ENCODE data around the gene XIRP1.
A peak's percentile ranks its signal among the peaks of the same experiment; 100 is the strongest.

The XIRP1 gene

DNA sequence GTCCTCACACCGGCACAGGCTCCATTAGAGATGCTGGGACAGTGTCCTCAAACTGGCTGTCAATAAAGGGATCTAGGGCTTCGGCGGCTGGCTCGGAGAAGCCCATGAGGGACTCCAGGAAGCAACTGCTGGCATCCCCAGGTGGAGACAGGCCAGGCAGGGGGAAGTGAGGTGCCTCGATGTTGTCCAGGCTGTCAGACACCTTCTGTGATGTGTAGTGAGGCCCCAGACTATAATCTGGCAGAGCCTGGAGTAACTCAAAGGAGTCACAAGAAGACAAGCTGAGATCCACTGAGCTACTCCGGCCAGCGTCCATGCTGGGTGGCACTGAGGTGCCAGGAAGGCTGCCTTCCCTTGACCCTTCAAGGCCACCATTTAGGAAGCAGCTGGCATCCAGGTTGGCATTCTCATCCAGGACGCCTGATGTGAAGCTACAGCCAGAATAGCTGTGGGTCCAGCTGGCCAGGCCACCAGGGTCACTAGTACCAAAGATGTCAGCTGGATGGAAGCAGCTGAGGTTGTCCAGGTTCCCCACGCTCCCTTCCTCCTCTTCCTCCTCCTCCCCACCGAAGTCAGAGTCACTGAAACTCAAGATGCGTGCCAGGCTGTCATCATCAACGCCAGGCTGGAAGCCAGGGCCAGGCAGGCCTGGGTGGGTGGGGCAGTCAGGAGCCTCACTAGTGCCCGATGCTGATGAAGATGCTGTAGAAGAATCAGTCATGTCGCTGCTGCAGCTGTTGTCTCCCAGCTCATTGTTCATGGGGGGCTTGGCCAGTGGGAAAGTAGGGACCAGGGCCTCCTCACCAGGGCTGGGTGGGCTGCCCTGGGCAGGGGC is 49.1 kb downstream of the XIRP1 start:
- DNase-seq, result no peak

DNA sequence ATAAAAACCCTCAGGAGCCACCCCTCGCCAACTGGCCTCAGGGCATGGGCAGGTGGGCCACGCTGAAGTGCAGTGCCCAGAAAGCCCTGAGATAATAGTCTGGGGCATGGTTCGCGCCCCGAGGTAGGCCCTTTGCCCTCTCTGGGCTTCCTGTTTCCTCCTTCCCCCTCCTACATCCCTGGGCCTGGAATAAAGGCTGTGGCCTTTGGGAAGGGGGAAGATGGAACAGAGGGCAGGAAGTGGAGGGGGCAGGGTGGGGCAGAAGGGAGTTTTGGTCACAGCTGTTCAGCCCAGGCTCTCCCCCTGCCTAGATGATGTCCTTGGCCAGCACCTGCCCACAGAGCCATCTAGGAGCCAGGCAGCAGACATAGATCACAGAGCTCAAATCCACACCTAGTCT is 50.3 kb downstream of the XIRP1 start:
- no peak for DNase-seq

GRCh38 chr3:39141171-39141995 is 51.0 kb downstream of the XIRP1 start:
- peak; percentile 52 for DNase-seq

- no peak for DNase-seq
These were observed 51.9 kb downstream of the XIRP1 start for GRCh38 chr3:39140341-39140971.

DNA sequence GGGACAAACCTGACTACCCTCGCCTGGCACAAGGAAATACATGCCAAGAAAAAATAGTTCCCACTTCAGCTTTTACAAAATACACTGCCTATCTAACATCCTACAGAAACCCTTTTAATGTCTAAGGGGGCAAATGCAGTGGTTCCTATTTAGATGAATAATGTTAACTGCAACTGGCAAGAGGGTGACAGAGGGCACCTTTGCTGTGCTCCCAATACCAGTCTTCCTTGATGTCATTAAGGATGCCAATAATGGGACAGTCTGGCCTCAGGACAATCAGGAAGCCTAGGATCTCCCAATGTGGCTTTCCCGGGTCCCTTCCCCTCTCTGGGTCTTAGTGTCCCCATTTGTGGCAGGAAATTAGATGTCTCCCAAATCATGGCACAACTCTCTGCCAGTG is 53.0 kb downstream of the XIRP1 start:
- no peak for DNase-seq

DNA sequence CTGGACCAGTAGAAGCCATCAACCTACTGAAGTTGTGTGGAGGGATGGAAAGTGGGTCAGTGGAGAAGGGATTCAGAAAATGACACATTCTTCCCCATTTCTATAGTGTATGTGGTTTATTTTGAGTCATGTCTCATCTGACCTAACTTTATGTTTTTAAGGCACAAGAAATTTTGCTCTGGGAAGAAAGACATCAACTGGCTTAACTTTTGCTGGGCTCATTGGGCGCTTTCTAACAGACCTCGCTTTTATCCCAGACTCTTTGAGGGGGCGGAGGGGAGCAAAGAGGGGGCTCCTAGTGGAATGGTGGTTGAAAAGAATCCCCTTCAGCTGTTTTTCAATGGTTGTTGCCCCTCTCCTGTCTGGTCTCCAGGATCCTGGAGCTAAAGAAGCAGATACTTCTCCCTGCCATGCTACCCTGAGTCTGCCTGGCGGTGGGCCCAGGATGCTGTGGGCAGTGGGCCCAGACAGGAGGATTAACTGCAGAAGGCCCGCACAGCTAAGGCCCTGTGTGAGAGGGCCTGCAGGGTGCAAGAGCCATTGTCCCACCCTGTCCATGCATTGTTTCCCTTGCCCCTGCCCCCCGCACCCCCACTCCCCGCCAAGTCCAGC is 53.5 kb downstream of the XIRP1 start:
- no peak for DNase-seq

DNA sequence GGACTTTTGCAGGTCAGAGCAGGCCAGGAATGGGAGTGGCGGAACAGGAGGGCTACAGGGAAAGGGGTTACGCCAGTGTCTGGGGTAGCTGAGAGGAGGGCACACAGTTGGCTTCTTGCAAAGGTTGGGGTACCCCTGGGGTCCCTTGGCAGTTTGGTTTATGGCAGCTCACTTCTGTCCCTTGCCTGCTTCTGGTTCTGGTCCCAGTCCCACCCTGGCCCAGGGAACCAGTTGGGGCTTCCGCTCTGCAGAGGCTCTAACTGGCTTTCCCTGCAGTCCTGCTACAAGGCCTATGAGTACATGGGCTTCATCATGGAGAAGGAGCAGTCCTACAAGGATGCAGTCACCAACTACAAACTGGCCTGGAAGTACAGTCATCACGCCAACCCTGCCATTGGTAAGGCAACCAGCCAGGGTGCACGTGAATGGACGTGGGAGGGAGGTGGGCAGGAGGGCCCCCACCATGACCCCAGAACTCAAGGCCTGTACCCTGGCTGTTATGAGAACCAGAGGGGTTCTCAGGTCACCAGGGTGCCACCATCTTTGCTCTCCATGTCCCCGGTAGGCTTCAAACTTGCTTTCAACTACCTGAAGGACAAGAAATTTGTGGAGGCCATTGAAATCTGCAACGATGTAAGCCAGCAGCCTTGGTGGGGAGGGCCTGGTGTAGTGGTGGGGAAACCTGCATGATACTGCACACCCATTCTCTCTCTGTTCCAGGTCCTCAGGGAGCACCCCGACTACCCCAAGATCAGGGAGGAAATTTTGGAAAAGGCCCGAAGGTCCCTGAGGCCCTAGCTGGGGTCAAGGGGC is 54.2 kb downstream of the XIRP1 start:
- no peak for DNase-seq

DNA sequence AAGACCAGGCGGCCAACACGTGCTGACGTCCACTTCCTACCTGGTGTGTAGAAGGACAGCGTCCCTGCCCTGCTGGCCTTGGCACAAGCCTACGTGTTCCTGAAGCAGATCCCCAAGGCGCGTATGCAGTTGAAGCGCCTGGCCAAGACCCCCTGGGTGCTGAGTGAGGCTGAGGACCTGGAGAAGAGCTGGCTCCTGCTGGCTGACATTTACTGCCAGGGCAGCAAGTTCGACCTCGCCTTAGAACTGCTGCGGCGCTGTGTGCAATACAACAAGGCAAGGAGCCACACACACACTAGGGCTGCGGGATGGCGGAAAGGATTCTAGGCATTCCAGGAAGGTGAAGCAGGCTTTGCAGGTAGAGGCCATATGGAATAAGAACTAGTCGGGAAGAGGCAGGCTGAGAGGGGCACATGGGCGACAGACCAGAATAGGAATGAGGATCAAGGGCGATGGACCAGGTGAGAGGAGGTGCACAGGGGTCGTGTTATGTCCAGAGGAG is 54.9 kb downstream of the XIRP1 start:
- no peak for DNase-seq

GRCh38 chr3:39136533-39137434 is 55.6 kb downstream of the XIRP1 start:
- DNase-seq, result no peak

DNA sequence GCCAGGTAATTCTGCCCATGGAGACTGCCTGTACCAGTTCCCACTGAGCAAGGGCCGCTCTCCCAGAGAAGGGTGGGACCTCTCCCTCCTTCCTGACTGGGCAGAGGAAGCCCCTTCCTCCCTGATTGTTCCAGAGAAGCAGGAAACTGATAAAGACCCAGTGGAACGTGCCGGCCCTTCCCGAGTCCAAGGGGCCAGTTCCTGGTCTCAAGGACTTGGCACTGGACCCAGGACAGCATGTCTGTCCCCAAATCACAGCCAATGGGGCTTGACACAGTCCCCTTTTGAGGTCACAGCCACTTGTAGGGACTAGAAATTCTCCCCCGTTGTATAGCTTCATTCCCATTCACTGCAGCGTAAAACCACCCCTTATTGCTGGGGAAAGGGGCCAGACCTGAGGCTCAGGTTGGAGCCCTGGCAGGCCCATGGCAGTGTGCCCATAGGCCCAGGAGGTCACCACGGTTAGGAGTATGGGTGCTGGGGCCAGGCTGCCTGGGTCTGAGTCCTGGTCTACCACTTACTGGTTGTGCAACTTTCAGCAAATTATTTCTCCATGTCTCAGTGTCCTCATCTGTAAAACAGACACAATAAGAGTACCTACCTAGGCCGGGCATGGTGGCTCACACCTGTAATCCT is 57.1 kb downstream of the XIRP1 start:
- DNase-seq, result no peak

DNA sequence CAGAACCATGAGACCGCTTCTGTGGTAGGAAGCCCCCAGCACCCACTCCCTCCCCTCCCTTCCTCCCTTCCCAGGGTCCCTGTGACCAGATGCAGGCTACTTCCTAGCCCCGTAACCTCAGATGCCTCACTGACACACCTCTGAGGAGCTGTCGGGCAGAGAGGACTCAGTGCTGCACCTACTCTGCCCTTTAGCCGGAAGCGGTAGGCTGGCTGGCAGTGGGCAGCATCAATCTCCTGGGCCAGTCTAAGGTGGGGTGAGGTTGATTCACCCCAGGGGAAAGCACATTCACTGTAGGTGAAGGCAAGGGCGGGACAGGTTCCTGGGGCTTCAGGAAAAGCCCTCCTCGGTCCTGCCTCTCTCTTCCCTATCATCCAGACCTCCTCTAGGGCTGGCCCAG is 58.1 kb downstream of the XIRP1 start:
- no peak for DNase-seq

- DNase-seq, result no peak
These were observed 58.6 kb downstream of the XIRP1 start for GRCh38 chr3:39133822-39134221.

Data from CD4-positive, alpha-beta T cell treated with Interferon gamma for 1 hour (primary cell).